ENCODE data around the gene FAM72D.
"Not testable (repeated sequence)": the region's sequence is repeated elsewhere in the genome, so short reads cannot be mapped to it uniquely, and the experiment has no call there.

The FAM72D gene

DNA sequence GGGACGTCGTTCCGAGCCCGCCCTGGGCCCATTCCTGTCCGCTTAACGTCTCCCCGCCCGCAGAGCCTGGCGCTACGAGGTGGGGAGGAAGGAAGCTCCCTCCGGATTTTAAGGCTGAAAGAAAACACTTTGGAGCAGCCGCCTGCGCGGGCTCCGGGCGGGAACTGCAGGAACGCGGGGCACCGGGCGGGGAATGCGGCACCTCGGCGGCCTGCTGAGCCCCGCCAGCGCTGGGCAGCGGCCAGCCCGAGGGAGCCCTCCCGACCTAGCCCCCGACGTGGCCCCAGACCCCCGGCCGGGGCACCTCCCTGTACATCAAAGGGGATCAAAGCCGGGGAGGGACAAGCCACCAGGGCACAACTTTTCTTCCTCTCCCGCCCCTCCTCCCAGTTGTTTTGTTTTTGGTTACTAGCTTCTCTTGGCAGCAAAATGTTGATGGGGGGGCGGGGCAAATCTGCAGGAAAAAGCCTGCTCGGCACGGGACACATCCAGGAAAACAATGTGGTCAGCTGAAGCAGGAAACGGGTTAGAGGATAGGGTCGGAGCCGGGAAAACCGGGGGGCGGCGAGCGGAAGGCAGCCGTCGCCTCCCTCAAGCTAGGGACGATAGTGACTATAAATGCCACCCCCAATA is 2.1 kb upstream of the FAM72D start:
- not testable (repeated sequence) for DNase-seq

- not testable (repeated sequence) for DNase-seq
Observed at GRCh38 chr1:145094655-145095211, 1.0 kb upstream of the FAM72D start.

- not testable (repeated sequence) for DNase-seq
Observed at GRCh38 chr1:145101725-145102124, 6.0 kb downstream of the FAM72D start.

DNA sequence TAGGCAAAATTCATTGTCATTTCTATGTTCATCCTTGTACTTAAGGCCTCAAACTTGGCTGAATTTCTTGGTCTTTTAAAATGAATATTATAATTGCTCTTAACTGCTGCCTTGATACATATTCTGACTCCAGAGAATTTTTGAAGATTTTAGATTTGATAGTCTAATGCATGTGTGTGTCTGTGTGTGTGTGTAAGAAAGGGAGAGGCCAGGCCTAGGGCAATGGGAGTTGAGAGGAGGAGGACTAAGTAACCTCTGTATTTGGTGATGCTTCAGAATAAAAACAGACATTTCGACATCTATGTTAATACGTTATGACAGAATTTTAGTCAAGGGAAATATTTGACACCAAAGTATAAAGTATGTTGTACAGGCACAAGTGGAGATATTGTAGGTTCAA is 7.5 kb downstream of the FAM72D start:
- not testable (repeated sequence) for DNase-seq

DNA sequence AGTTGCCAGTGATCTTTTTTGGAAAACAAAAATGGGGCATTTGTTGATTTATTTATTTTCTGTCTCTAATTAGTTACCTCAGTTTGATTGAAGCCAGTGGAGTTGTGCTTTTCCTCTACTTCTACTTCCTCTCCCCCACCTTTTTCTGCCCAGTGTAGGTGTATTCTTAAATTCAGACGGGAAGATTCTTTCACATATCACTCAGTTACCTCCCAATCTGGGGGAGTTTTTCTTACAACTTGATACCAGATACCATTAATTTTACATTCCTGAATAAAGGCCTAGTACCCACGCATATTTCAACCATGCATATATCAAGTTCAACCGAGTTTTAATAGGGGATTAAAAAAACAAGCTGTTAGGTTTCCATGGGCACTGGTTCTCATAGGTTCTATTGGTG is 15.9 kb downstream of the FAM72D start:
- not testable (repeated sequence) for DNase-seq

GRCh38 chr1:145112703-145113102 is 16.9 kb downstream of the FAM72D start:
- DNase-seq = not testable (repeated sequence)

DNA sequence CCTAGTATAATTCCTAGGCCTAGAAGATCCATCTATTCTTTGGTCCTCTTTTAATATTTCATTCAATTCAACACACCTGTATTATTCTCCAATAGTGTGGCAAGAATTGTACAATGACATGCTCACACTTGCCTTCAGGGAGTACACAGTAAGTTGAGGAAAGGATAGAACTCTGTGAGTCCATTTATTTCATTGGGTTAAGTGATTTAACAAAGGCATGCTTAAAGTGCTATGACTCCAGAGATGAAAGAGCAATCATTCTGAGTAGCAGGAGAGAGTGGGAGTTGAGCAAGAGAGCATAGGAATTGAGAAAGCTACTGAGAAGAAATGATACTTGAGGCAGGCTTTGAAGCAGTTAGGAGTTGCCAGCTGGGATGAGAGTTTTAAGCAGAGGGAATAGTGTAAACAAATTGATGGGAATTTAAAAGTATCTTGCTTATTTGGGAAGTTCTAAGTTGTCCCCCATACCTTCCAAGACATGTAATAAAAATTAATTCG is 18.8 kb downstream of the FAM72D start:
- not testable (repeated sequence) for DNase-seq

DNA sequence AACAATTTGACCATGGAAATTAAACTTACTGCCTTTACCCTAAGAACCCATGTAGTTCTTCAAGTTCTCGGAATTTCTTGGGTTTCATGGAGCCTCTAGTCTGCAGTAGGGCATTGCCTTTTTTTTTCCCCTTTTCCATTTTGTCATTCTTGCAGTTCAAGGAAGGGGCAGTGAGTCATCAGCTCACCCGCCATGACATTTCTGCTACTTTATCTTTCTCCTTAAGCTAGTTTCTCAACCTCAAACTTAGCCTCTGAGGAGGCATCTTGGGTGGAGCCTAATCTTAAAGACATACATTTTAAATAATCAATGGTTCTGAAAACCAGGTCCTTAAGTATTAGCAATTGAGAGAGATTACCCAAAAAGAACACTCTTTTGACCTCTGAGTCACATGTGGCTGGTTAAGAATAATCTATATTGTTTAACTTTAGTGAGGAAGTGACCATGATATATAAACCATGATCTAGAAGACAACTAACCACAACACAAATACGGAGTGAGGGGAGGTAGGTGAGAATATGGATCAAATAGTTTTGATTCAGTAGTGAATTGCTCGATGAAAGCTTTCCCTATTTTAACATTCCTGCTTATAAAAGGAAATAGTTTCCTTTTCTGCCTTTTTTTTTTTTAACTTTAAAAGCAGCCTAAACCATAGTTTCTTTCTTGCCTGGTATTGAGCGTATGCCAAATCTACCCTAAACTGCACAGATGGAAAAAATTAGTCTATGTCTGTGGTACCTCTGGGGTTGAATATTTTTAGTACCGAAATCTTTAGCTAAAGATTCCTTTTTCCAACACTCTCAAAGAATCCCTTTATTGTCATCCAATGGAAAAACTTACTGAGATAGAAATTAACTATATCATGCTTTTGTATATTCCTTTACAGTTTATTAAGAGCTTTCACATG is 20.1 kb downstream of the FAM72D start:
- not testable (repeated sequence) for DNase-seq

- not testable (repeated sequence) for DNase-seq
Observed at GRCh38 chr1:145119842-145120241, 24.1 kb downstream of the FAM72D start.

DNA sequence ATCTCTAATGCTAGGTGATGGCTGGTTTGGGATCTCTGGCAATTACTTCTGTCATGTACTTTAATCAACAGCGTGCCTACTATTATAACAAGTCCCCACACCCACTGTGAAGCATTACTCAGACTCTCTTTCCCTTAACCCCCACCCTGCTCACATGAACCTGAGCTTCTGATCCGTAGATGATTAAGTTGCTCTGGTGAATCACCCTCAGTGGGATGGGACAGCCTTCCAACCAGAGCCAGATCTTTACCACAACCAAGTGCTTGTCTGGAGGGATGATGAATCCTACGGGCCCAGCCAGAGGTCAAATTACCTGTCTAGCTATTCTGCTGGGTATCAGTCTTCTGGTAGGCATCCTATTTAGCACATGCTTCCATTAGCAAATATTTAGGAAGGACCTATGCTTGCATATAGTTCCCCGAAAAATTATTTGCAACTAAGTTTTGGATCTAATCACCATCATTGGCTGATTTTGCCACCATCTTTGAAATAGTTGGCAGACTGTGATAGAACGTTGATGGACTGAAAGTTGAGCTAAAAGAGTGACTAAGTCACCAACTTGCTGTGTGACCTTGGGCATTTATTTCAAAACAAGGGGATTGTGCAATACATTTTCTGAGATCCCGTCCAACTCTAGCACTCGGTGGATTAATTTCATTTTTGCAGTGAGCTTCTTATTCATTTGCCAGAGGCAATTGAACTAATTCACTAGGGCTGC is 26.7 kb downstream of the FAM72D start:
- DNase-seq = not testable (repeated sequence)

DNA sequence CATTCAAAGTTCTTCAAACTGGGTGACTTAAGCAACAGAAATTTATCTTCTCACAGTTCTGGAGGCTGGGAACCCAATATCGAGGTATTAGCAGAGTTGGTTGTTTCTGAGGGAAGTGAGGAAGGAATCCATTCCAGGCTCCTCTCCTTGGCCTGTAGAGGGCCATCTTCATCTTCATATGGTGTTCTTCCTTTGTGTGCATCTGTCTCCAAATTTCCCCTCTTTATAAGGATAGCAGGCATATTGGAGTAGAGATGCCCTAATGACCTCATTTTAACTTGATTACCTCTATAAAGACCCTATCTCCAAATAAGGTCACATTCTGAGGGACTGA is 27.3 kb downstream of the FAM72D start:
- DNase-seq = not testable (repeated sequence)

DNA sequence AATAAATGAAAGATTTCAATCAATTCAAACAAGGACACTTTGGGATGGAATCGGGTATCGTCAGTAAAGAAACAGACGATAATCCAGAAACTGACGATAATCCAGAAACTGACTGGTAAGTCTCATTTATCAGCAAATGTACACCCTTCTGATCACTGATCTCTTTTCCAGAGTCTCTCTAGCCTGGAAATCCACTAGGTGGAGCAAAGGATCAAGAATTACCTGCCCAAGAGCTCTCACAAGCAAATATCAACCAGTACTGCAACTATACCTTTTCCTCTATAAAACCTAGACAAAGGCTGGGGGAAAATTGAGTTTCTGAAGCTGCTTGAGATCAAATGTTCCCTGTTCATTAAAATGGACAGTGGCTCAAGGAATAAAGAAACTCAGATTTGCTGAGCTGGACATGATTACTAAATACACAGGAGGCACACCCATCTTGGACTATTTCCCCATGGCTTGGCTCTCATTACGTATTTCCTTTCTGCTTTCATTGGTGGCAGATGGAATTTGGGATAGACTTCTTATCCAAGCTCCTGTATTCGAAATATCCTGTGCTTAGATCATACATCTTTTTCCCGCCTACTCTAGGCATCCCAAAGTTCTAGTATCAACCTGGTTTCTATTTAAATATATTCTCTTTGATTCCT is 28.3 kb downstream of the FAM72D start:
- DNase-seq = not testable (repeated sequence)

DNA sequence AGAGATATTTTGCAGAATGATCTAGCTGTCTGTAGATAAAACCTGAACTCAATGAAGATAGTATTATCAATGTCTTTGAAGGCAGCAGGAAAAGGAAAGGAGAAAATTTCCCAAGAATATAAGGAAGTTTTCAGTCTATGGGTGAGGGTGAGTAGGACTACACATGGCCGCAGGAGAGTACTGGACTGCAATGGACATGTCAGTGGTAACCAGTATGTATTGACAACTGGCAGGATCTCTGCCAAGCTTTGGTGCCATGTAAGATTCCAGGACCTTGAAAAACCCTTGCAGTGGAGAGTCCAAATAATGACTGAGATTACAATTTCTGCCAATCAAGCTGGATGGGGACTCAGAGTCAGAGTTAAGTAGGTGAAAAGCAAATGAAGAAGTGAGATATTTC is 29.3 kb downstream of the FAM72D start:
- not testable (repeated sequence) for DNase-seq

DNA sequence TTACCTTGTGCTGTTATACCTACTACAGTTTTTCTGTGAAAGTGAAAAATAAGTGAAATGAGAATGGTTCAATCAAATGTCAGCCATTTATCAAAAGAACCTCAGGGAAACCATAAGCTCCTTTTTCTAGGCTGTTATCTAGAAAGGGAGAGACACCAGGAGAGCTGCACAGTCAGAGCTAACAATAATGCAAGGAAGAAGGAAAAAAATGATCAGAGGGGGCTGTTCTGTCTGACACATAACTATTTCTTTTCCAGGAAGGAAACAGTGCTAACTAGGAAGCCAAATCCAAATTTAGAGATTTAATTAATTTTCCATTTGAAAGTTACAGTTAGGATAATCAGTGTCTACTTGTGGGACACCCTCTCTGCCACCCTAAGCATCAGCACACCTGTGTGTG is 31.4 kb downstream of the FAM72D start:
- DNase-seq = not testable (repeated sequence)

DNA sequence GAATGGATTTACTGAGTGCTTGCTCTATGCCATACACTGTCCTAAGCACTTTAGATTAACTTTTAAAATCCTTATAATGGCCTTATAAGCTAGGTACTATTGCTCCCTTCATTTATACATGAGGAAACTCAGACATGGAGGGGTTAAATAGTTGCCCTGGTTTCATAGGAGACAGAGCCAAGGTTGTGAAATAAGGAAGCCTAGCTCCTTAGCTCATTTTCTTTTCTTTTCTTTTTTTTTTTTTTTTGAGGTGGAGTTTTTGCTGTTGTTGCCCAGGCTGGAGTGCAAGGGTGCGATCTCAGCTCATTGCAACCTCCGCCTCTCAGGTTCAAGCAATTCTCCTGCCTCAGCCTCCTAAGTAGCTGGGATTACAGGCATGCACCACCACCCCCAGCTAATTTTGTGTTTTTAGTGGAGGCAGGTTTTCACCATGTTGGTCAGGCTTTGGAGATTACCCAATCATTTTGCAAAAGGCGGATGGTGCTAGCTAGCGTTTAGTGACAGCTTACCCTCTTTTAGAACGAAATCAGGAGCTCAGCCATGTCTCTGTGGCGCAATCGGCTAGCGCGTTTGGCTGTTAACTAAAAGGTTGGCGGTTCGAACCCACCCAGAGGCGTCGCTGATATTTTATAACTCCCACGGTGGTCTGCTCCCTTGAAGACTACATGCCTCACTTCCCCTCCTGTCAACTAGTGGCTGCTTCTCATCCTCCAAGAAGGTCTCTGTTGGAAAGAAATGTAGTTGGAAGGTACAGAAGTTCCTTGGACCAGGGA is 33.1 kb downstream of the FAM72D start:
- DNase-seq = not testable (repeated sequence)

DNA sequence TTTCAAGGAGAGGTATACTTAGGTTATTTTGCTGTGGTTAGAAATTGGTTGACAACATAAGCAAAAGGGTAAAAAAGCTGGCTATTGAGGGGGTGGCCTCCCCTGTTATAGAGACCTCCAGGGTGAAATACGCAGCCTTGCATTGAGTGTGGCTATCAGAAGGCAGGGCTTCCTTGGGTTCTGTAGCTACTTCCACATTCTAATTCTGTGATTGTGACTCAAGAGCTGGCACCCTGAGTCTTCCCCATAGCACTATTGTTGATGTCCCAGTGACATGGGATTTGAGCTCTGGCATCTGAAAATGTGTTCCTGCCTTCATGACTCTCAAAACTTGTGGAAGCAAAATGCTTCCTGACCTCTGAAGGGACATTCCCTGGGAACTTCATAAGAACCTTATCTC is 38.7 kb downstream of the FAM72D start:
- not testable (repeated sequence) for DNase-seq

- not testable (repeated sequence) for DNase-seq
Observed at GRCh38 chr1:145140549-145140948, 44.8 kb downstream of the FAM72D start.

GRCh38 chr1:145144264-145144913 is 48.6 kb downstream of the FAM72D start:
- not testable (repeated sequence) for DNase-seq

DNA sequence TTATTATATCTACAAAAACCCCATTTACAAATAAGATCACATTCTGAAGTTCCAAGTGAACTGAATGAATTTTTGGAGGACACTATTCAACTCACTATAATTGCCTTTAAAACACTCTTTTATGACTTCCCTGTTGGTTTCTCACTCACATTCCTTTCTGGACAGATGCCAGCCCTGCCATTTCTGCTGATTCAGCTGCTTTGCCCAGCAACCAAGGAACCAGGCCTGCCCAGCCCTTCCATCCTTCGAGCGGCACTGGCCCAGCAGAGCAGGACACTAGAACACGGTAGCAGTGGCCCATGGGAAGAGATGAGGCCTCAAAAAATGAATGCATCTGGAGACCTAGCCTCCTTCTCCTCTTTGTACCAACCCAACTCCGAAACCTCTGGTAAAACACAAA is 50.5 kb downstream of the FAM72D start:
- not testable (repeated sequence) for DNase-seq

DNA sequence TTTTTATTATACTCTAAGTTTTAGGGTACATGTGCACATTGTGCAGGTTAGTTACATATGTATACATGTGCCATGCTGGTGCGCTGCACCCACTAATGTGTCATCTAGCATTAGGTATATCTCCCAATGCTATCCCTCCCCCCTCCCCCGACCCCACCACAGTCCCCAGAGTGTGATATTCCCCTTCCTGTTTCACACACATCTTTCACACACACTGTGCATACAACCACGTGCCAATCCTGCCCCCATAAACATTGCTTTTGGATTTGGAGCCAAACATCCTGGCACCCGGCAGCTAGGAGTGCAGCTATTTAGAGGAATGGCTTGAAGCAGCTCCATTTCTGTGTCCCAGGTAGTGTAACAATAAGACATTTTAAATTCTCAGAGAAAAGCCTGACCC is 51.4 kb downstream of the FAM72D start:
- not testable (repeated sequence) for DNase-seq

- not testable (repeated sequence) for DNase-seq
Observed at GRCh38 chr1:145155421-145155820, 59.6 kb downstream of the FAM72D start.

All from 8988T (cell line).